Hepatic stellate cell (primary cell): Measurements from ENCODE around the gene RUBCN.

ENCODE experiments used
- DNase-seq: peaks from one replicate; pipeline ENCODE4 v3.0.0; 2011; ENCODE audit warnings: low spot score

The RUBCN gene

GRCh38 chr3:197736491-197737318 lies at the start of gene RUBCN:
Gene RUBCN (minus strand): TSS chr3:197736904. CDS start chr3:197736719, 185 bp downstream.
- peak; percentile 95 for DNase-seq

DNA sequence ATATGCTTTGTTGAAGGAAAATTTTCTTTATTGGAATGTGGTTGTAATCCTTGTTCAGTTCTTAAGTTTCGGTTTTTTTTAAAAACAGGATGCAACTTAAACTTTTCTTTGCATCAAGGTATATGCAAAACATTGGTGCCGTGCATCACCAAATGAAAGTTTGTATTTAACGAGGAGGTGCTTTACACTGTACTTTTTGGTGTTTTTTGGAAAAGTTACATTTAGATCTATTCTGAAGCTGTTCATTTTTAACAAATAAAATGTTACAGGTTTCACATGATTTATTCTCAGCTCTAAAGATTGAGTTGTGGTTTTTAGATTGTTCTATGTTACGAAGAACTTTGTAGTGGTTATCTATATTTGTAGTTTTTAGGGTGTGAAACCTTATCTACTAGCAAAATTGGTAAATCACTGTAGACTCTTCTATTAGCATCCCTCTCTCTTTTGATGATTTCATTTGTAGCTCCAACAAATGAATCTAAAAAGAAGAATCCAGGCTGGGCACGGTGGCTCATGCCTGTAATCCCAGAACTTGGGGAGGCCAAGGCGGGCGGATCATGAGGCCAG lies 47.4 kb upstream of the RUBCN start:
- no peak for DNase-seq

GRCh38 chr3:197782230-197782629 lies 45.5 kb upstream of the RUBCN start:
- no peak for DNase-seq

DNA sequence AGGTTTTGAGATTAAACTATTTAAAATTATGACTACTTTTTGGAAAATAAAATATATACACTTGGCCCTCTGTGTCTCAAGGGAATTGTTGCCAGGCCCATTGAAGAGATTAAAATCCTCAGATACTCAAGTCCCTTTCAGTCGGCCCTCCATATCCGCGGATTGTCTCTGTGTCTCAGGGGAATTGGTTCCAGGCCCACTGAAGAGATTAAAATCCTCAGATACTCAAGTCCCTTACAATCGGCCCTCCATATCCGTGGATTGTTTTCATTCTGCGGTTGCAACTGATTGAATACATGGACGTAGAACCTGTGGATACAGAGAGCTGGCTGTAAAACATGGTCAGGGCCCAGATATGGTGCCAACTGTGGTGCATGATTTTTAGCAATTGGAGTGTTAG lies 38.6 kb upstream of the RUBCN start:
- DNase-seq, result no peak

- no peak for DNase-seq
Observed at GRCh38 chr3:197761784-197762183, 25.1 kb upstream of the RUBCN start.

DNA sequence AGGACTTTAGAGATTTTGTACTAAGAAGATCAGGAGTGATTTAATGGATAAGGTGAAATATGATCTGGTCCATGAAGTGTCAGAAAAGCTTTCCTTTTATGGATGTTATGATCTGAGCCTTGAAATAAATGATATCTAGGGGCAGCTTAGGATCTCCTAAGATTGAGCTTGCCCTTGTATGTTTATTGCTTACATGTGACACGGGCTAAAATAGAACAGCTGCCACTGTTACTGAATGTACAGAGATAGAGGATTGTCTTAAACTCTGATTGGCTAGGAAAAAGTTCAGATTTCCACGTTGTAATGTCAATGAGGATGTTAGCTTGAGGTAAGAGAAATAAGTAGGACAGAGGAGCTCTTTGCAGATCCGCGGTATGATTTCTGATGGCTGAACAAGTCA lies 21.8 kb upstream of the RUBCN start:
- no peak for DNase-seq

DNA sequence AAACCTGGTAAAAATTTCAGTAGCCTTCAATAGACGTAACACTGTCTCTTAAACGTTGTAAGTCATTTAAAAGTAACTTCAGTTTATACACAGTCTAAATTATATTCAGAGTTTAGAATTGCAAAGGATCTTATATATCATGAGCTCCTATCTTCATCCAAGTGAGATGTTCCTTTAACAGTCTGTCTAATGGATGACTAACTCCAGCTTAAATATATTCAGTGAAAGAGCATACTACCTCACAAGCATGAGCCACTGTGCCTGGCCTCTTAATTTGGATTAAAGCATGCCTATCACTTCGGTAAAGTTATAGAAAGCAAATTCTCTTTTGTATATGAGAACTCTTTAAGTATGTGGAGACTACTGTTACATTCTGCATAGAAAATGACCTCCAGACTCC lies 20.0 kb upstream of the RUBCN start:
- DNase-seq, result no peak

DNA sequence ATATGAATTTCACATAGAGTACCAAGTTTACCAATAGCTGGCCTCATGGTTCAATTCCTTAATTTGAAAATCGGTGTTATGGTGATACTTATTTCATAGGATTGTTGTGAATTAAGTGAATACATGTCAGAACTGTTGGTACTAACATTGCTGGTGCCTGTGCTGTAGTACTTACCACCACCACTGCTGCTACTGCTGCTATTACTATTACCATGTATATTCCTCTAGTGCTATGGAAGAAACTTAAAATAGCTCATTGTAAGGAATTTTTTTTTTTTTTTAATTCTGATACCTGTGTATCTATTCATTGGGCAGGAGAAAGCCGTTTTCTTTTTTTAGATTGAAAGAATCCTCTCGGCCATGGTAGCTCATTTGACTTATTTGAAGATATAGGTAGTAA lies 16.6 kb upstream of the RUBCN start:
- DNase-seq, result peak; percentile 32

DNA sequence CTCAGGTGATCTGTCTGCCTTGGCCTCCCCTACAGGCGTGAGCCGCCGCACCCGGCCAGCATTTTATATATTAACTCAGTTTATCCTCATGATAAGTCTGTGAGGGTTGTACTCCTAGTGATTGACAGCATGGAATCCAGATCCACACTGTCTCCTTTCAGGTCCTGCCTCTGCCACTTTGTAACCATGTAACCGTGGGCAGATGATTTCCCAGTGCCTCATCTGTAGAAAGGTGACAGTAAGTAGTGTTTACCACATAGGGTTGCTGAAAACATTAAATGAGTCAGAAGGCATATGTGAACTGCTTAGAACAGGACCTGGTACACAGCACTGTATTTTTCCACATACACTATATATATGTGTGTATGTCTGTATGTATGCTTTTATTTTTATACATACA lies 15.4 kb upstream of the RUBCN start:
- no peak for DNase-seq

GRCh38 chr3:197750858-197751737 lies 14.4 kb upstream of the RUBCN start:
- DNase-seq, result peak; percentile 34

DNA sequence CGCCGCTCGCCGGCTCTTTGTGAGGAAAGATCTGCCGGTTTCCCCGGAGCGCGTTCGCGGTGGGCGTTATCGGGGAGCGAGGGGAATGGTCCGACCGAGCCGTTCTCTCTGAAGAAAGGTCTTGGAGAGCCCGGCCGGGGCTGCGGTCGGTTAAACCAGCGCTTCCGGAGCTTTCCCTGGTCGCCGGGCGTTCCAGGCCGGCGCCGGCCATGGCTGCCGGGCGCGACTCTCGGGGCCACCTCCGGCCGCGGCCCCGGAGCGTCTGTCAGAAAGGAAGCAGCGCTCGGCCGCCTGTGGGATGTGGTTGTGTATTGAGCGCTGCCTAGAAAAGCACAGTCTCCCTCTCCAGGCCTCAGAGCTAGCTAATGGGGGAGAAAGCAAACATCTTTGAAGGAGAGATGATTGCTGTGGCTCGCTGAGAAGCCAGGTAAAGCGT lies 13.7 kb upstream of the RUBCN start:
- peak; percentile 78 for DNase-seq

DNA sequence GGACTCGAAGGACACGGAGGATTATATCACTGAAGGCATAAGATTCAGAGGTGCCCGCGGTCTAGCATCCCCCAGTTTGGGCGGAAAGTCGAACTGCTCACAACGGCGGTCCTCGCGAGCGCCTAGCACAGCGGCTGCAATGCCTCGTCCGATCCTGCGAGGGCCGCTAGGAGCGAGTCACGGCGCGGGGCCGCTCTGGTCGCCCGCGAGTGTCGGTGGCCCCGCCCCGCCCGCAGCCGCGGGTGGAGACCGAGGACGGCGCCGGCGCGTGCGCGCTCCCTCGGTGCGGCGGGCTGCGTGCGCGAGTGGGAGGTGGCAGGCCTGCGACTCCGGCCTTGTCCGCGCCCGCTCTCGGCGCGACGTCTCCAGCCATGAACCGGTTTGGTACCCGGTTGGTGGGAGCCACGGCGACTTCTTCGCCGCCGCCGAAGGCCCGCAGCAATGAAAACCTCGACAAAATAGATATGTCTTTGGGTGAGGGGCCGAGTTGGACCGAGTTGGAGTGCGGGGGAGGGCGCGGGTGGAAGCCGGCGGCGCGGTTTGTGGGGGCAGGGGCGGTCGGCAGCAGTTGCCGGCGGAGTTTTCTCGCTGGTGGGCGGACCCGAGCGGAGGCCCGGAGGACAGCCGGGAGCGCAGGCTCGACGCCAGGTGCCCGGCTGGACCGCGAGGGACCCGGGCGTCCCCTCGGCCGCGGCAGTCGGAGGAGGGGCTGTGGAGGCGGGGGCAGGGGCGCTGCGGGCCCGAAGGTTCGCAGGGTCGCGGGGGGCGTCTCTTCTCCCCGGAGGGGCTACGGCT lies 13.1 kb upstream of the RUBCN start, which contains the start of gene FYTTD1:
Gene FYTTD1 (plus strand): TSS at position 283 of the 795 bp plus-strand sequence. CDS start 89 bp downstream, at position 372.
- DNase-seq, result peak; percentile 93

- DNase-seq, result peak; percentile 60
Observed at GRCh38 chr3:197749315-197749600, 12.6 kb upstream of the RUBCN start.

GRCh38 chr3:197748597-197749314 lies 12.1 kb upstream of the RUBCN start:
- DNase-seq, result peak; percentile 48

DNA sequence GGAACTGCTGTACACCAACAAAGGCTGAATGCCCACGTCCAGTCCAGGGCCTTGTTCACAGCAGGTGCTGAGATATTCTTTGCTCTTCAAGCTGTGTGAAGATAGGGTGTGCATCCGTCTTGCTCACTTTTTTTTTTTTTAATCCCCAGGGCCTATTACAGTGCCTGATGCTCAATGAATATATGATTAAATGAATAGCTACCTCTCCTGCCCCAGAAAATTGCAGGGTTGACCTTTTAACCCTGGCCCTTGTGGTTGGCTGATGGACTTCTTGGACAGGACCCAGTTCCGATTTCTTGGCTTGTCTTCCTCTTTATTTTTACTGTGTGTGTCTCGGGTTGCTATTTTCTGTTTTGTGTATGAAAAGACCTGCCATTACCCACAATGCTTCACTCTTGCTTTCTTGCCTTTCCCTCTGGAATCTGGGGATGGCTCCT lies 10.1 kb upstream of the RUBCN start:
- DNase-seq, result no peak

DNA sequence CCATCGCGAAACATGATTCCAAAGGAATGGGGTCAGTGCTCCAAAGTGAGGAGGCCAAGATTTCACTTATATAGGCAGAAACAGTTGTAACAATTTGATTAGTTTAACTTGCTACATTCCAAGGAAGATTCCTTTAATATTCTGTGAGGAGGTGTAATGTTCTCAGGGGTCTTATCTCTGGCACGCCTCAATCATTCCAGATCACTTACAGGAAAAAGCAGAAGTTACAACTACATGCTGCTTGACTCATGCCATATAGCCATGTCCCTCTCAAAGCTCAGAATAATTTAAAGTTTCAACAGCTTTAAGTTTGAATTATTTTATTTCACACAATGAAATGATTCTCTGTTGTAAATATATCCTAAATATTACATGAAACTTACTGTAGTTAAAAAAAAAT lies 9.5 kb upstream of the RUBCN start:
- DNase-seq, result no peak

DNA sequence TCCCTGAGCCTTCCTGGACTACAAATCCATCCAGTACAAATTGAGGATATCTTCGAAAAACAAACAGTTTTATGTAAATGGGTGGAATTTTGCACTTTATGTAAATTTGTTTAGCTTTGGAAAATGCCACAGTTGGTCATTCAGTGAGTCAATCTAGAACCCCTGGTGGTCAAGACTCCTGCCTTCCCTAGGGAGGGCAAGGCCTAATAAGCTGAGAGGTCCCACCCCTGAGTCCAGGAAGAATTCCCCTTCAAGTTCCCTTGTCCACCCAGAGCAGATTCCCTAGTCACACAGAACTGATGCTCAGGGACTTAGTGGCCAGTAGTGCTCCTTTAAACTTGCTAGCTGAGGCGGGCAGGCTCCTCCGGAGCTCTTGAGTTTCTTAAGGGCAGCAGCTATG lies 6.1 kb upstream of the RUBCN start:
- DNase-seq, result no peak

DNA sequence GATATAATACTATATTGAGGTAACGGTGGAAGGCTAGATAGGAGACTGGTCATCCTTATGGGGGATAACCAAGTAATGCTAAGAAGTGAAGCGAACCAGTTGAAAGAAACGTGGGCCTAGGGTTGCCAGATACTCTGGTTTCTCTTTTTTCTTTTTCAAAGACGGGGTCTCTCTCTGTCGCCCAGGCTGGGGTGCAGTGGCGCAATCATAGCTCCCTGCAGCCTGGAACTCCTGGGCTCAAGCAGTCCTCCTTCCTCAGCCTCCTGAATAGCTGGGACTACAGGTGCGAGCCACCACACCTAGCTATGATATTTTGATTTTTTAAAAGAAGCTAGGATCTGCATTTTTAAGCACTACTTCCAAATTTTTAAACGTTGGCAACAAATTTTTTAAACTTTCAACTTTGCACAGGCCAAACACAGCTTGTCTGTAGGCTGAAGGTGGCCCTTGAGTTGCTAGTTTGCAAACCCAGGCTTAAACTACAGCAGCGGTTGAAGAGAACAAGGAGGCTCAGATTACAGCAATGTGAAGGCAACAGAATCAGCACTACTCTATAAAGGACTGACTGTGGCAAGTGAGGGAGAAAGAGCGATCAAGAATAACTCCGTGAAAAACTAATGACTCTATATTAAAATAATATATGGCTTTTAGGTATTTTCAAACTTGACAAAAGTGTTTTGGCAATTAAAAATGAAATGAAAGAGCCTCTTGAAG lies 1.2 kb upstream of the RUBCN start:
- DNase-seq, result no peak

- no peak for DNase-seq
Observed at GRCh38 chr3:197737319-197737649, 580 bp upstream of the RUBCN start.

GRCh38 chr3:197736010-197736490 lies 654 bp downstream of the RUBCN start:
- DNase-seq, result peak; percentile 66
